GM18870 (cell line): Measurements from ENCODE around the gene HMGN4.

ENCODE experiments used
- ATAC-seq: cut with Tn5 transposase; IDR thresholded peaks from one replicate; pipeline ENCODE4 v1.9.1; 2021; ENCODE audit warnings: moderate library complexity; ENCODE audit not compliant: unreplicated experiment

HMGN4 gene

DNA sequence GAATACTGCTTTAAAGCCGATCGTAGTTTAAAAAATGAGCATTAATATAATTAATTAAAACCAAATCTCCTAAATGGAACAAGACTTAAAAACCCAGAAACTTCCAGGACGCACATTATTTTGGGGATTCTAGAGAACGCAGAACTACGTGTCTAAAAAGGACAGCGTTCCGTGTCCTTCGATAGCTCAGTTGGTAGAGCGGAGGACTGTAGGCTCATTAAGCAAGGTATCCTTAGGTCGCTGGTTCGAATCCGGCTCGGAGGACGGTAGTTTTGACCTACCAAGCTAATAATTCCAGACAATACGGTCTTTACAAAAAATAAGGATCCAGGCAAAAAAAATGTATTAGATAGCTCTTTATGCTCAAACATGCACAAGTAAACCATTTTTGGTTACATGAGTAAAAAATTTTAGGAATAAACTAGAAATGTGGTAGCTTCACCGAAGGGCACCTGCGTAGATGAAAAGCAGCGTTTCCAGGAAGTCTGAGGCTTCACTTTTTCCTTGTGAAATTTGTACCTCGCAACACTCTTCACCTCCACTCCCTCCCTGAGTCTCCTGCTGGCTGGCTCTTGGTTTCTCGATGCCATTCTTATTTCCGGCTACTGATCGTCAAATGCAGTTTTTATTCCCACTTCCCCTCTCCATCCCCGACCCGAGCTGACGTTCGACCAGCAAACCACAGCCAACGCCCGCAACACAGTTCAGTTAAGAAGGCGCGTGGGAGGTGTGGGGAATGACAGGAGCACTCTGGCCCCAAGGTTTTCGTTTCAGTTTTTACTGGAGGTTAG lies 39.0 kb downstream of the HMGN4 start:
- no peak for ATAC-seq

DNA sequence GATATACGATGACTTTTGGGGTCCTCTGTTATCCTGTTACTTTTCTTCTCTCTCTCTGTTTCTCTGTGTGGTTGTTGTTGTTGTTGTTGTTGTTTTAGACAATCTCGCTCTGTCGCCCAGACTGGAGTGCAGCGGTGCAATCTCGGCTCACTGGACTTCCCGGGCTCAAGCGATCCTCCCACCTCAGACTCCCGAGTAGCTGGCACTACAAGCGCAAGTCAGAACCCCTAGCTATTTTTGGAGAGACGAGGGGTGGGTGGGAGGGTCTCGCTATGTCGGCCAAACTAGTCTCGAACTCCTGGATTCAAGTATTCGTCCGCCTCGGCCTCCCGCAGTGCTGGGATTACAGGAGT lies 39.5 kb downstream of the HMGN4 start:
- ATAC-seq = no peak

DNA sequence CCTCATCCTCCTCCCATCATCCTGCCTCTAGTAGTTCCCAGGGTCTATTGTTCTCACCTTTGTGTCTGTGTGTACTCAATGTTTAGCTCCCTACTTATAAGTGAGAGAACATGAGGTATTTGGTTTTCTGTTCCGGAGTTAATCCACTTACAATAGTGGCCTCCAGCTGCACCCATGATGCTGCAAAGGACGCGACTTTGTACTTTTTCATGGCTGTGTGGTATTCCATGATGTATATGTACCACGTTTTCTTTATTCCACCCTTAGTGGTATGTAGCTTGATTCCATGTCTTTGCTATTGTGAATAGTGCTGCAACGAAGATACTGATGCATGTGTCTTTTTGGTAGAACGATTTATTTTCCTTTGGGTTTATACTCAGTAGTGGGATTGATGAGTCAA lies 40.1 kb downstream of the HMGN4 start:
- no peak for ATAC-seq

DNA sequence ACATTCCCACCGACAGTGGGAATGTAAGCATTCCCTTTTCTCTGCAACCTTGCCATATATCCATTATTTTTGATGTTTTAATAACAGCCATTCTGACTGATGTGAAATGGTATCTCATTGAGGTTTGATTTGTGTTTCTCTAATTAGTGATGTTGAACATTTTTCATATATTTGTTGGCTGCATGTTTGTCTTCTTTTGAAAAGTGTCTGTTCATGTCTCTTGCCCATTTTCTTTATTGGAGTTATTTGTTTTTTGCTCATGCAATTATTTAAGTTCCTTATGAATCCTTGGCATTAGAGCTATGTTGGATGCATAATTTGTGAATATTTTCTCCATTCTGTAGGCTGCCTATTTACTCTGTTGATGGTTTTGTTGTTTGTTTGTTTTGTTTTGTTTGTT lies 40.6 kb downstream of the HMGN4 start:
- no peak for ATAC-seq

DNA sequence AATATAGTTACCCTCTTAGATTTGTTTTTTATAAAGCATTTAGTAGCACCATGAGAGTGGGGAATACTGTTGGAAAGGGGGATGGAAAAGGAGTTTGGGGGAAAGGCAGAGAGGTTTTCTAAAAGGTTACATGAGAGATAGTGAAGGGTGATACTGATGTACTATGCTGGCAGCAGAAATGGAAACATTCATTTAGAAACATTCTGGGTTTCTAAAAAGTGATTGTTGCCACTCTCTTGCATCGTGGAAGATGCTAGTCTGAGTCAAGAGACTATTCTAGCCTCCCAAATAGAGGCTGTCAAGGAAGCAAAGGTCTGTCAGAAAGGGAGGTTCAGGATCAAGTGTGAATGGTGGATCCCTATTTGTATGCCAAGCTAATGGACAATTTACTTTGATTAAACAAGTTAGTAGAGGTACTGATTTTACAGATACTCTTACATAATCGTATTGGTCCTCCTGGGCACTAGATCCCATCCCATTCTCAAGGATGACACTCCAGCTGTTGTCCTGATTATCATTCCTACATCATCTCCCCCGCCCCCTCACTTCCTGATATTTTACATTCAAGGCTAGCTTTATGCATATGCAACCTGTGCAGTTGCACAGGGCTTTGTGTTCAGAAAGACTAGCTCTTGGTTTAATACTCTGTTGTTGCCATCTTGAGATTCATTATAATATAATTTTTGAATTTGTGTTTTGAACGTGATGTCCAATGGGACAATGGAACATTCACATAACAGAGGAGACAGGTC lies 43.2 kb downstream of the HMGN4 start:
- no peak for ATAC-seq

DNA sequence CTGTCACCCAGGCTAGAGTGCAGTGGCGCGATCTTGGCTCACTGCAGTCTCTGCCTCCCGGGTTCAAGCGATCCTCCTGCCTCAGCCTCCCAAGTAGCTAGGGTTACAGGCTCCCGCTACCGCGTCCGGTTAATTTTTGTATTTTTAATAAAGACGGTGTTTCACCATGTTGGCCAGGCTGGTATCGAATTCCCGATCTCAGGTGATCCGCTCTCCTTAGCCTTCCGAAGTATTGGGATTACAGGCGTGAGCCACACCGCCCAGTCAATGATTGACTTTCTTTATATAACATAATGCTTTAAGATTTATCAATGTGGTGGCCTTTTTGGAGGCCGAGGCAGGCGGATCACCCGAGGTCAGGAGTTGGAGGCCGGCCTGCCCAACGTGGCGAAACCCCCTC lies 50.8 kb downstream of the HMGN4 start:
- ATAC-seq = no peak

DNA sequence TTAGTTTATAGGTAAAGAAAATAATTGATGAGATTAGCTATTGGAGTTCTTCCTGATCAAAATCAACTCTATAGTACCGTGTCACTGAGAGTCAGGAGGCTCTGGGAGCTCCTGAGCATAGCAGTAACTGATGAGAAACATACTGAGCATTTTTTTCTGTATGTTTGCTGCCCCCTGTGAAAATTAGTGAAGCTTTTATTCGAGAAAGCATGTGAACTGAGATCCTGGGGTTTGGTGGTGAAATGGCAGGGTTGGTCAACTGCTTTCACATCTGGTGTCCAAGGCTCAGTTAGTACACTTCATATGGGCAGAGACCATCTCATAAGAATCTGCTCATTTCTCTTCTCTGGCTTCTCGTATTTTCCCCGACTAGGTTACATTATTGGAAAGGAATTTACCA lies 54.5 kb downstream of the HMGN4 start:
- no peak for ATAC-seq

DNA sequence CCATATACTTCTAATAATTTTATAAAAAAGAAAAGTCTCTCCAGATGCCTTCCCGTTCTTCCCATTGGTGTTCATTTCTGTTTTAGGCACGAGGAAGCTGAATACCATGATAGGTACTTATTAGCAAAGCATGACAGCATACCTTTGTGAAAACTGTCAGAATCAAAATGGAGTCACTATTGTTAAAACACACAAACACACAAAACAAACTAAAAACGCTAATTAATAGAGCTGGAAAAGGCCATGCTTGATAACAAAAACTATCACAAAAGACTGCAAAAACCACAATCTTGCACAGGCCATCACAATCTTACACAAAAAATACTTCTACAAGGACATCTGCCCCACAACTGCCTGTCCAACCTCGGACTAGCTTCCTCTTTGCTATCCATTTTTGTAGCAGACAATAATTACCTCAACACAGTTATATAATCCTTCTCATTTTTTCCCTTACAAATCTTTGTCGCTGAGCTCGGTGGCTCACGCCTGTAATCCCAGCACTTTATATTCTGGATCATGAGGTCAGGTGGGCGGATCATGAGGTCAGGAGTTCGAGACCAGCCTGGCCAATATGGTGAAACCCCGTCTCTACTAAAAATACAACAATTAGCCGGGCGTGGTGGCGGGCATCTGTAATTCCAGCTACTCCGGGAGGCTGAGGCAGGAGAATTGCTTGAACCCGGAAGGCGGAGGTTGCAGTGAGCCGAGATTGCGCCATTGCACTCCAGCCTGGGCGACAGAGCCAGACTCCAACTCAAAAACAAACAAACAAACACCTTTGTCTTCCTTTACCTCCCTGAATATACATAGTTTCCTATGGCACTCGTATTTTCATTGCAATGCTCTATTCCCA lies 55.3 kb downstream of the HMGN4 start:
- no peak for ATAC-seq

DNA sequence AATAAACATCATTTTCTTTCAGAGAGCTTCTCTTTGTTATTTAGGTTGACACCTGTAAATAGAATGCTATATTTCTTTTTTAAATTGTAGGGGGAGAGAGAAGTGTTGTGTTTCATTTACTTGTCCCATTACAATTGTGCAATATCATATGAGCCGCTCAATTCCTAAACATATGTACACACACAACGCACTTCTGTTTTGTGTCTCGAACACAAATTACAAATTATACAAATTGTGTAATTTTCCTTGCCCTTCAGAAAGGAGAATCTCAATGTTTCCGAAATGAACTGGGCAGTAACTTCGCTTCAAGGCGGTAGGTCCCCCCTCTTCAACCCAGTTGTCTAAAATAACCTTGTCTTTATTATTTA lies 55.9 kb downstream of the HMGN4 start:
- ATAC-seq = no peak

DNA sequence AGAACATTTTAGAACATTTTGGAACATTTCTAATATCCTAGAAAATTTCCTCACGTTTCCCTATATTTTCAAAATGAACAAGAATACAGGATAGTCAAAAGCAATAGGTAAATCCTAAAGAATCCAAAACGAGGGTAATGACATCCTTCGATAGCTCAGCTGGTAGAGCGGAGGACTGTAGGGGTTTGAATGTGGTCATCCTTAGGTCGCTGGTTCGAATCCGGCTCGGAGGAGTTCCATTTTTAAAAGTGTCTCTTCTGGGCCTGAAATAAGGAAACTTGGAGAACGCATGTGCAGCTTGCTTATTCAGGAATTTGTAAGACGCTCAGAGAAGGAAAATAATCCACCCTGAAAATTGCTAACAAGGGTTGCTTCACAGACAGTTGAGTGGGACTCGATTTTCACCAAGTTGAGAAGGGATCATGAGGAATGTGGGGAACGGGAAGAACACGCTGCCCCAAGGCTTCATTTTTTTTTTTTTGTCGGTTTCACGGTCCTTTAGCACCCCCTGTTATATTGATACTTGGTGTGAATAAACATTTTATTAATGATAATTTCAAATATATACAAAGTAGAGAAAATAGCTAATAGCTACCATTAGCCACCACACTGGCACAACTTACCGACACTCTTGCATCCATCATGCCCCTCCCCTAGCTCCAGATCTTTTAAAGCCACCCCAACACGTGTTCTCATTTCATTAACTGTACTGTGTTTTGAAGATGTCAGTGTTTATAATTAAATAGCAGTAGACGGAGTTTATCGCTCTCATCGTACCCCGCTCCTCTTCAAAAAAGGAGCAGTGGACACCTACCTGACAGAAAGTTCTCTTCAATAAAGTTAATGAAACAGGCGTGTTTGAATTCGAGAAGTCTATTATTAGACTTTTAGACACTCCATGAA lies 56.8 kb downstream of the HMGN4 start:
- ATAC-seq = no peak

DNA sequence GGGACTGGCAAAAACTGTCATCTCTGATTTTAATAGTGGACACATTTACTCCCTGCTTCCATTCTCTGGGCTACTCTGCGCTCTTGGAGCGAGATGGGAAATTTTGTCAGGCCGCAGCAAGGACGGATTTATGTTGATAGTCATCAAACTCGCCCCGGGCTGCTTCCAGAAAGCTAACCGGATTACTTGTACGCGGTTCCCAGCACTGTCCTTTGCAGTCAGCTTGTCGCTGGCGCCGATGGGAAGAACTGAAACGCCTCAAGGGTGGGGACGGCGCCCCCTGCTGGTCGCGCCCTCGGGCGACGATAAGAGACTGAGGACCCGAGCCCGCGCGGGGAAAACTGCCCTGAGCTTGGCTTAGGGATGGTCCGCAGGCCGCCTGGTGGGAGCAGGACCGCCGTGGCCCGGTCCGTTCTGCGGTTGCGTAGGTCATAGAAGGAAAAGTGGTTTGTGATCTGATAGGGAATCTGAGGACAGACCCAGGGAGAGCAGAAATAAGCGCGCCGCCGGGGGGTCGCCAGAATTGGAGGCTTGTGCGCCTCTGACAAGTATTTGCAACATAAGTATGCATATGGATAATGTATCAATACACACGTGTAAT lies 57.6 kb downstream of the HMGN4 start:
- ATAC-seq = no peak
